GM23248 (cell line): Measurements from ENCODE around the gene GNAI2. TPM values are rescaled to one million over a fixed set of nuclear protein-coding genes. Genes with fewer than 3 reads are reported as not detected.
A peak's percentile ranks its signal among the peaks of the same experiment; 100 is the strongest.

Source experiments
- DNase-seq: peaks from one replicate; pipeline ENCODE4 v3.0.0-alpha.2; 2015
- H2AFZ ChIP-seq: fragments of 200-600 bp; sonication (generic); 2 replicates; pipeline ENCODE4 v1.6.1; 2016; ENCODE audit warnings: antibody characterized with exemption
- H3F3A ChIP-seq: fragments of 200-600 bp; sonication (generic); 2 replicates; pipeline ENCODE4 v1.6.1; 2016; ENCODE audit warnings: mild to moderate bottlenecking, antibody characterized with exemption, mixed run types; ENCODE audit not compliant: insufficient read depth
- H3K27ac ChIP-seq: fragments of 200-600 bp; sonication (generic); 2 replicates; pipeline ENCODE4 v1.5.1; 2016; ENCODE audit warnings: mild to moderate bottlenecking
- H3K27me3 ChIP-seq: fragments of 200-600 bp; sonication (generic); replicated peaks from 2 replicates; pipeline ENCODE4 v1.6.1; 2016; ENCODE audit warnings: mild to moderate bottlenecking; ENCODE audit not compliant: insufficient read depth
- H3K36me3 ChIP-seq: fragments of 200-600 bp; sonication (generic); 2 replicates; pipeline ENCODE4 v1.6.1; 2016; ENCODE audit warnings: low read depth, mild to moderate bottlenecking
- H3K4me1 ChIP-seq: fragments of 200-600 bp; sonication (generic); 2 replicates; pipeline ENCODE4 v1.6.1; 2016; ENCODE audit warnings: mild to moderate bottlenecking; ENCODE audit not compliant: insufficient read depth
- H3K4me2 ChIP-seq: fragments of 200-600 bp; sonication (generic); one replicate; pipeline ENCODE4 v1.6.1; 2016; ENCODE audit warnings: mild to moderate bottlenecking; ENCODE audit not compliant: unreplicated experiment
- H3K4me3 ChIP-seq: fragments of 200-600 bp; sonication (generic); 2 replicates; pipeline ENCODE4 v1.5.1; 2016; ENCODE audit warnings: mild to moderate bottlenecking
- H3K79me2 ChIP-seq: fragments of 200-600 bp; sonication (generic); 2 replicates; pipeline ENCODE4 v1.6.1; 2016; ENCODE audit warnings: mild to moderate bottlenecking; ENCODE audit not compliant: insufficient read depth
- H3K9ac ChIP-seq: fragments of 200-600 bp; sonication (generic); 2 replicates; pipeline ENCODE4 v1.6.1; 2016; ENCODE audit warnings: mild to moderate bottlenecking
- H3K9me2 ChIP-seq: fragments of 200-600 bp; sonication (generic); 2 replicates; pipeline ENCODE4 v1.6.1; 2016; ENCODE audit warnings: mixed run types, mild to moderate bottlenecking, moderate library complexity; ENCODE audit not compliant: insufficient read depth
- H3K9me3 ChIP-seq: fragments of 200-600 bp; sonication (generic); one replicate; pipeline ENCODE4 v1.6.1; 2017; ENCODE audit warnings: low read depth
- H4K20me1 ChIP-seq: fragments of 200-600 bp; sonication (generic); 2 replicates; pipeline ENCODE4 v1.6.0; 2016; ENCODE audit not compliant: insufficient read depth
- EZH2 ChIP-seq: fragments of 200-600 bp; sonication (generic); IDR thresholded peaks from 2 replicates; pipeline ENCODE4 v1.6.1; 2018; ENCODE audit warnings: antibody characterized with exemption, mild to moderate bottlenecking; ENCODE audit not compliant: insufficient read depth, poor library complexity, severe bottlenecking
- EZH2phosphoT487 ChIP-seq: fragments of 200-600 bp; sonication (generic); IDR thresholded peaks from 2 replicates; pipeline ENCODE4 v1.6.1; 2018; ENCODE audit warnings: antibody characterized with exemption, moderate library complexity, mild to moderate bottlenecking, low read depth; ENCODE audit not compliant: insufficient read depth
- WGBS, 2 experiments: methylation state at CpG; one replicate each; pipeline ENCODE4 v1.1.6; 2015 to 2017; ENCODE audit warnings: low lambda C conversion rate in 2 of 2, low coverage in 1 of 2; ENCODE audit errors: missing lambda C conversion rate in 2 of 2; 5-methylcytosine and 5-hydroxymethylcytosine counted together
- in situ Hi-C: fragments of 300-500 bp; cut with MboI; formaldehyde crosslinking; loops from 2 replicates; pipeline ENCODE4 v1.15.0; 2020
- microRNA-seq: library from miRNA; unstranded; fragments of <30 nt; microRNA quantifications from one replicate; pipeline ENCODE4, GENCODE V29; 2016; ENCODE audit warnings: borderline number of aligned reads
- polyA plus RNA-seq: library from polyadenylated mRNA; unstranded; fragments of >200 nt; fragmentation: Nextera tagmentation; extraction: Ambion mirVana; gene quantifications from 2 replicates; pipeline ENCODE4 v1.2.1, GENCODE V29; 2016
- small RNA-seq: library from RNA; depleted of rRNA; stranded (forward); fragments of <200 nt; gene quantifications from one replicate; pipeline ENCODE3, GENCODE V24; 2014; ENCODE audit warnings: low read depth, low replicate concordance
- total RNA-seq: library from RNA; depleted of rRNA; stranded (reverse); fragments of >200 nt; shearing (Covaris generic); gene quantifications from 2 replicates; pipeline ENCODE4 v1.2.3, GENCODE V29; 2014; rRNA removed

The GNAI2 gene
- total and polyA plus RNA-seq, 2 experiments from 2014 or later, result 424 to 427 TPM

- no peaks in the 10 kb centered on the region for H3K36me3 ChIP-seq
- no peaks in the 10 kb centered on the region for H3K79me2 ChIP-seq
- TF ChIP-seq EZH2phosphoT487 (no peak), EZH2 (no peak)
- H3F3A ChIP-seq, result peaks cover 11% of the 10 kb centered on the region
- 83 to 94% methylated on average over 5 to 6 of the region's 6 CpGs for WGBS, 2 experiments
- H3K4me3 ChIP-seq, result peak overlapping the region; percentile 68
- in situ Hi-C loops, result no loop called here
- H2AFZ ChIP-seq, result no peak overlapping the region
- no peaks in the 10 kb centered on the region for H3K9me2 ChIP-seq
- no peaks in the 10 kb centered on the region for H3K9me3 ChIP-seq
- H3K27ac ChIP-seq, result peak overlapping the region; percentile 89
- peak overlapping the region; percentile 82 for H3K9ac ChIP-seq
- H3K4me2 ChIP-seq, result peak overlapping the region; percentile 80
- no peak for DNase-seq
- no peaks in the 10 kb centered on the region for H4K20me1 ChIP-seq
- H3K4me1 ChIP-seq, result peaks cover 11% of the 10 kb centered on the region
- H3K27me3 ChIP-seq, result no peaks in the 10 kb centered on the region
Observed at GRCh38 chr3:50300681-50301254, 64.8 kb downstream of the GNAI2 start.

GRCh38 chr3:50302095-50303012 is 66.3 kb downstream of the GNAI2 start:
- in situ Hi-C loops, result no loop called here
- 85 to 86% methylated on average over 32 of the region's 32 CpGs for WGBS, 2 experiments
- Histone ChIP-seq H3K4me2 (no peak overlapping the region), H3K4me1 (peaks cover 11% of the 10 kb centered on the region), H2AFZ (no peak overlapping the region), H3K27ac (no peak overlapping the region), H3F3A (peaks cover 11% of the 10 kb centered on the region), H3K36me3 (no peaks in the 10 kb centered on the region), H3K4me3 (no peak overlapping the region), H4K20me1 (no peaks in the 10 kb centered on the region), H3K79me2 (no peaks in the 10 kb centered on the region), H3K27me3 (no peaks in the 10 kb centered on the region), H3K9ac (no peak overlapping the region), H3K9me3 (no peaks in the 10 kb centered on the region), H3K9me2 (no peaks in the 10 kb centered on the region)
- no peak for DNase-seq
- no peak for TF ChIP-seq EZH2
- no peak for TF ChIP-seq EZH2phosphoT487

GRCh38 chr3:50303013-50303815 is 67.2 kb downstream of the GNAI2 start, which contains the start of gene HYAL1:
Gene HYAL1 (minus strand): TSS chr3:50303574. CDS start chr3:50302956, 618 bp downstream.
- no peaks in the 10 kb centered on the region for H3K9me3 ChIP-seq
- H3K9me2 ChIP-seq, result no peaks in the 10 kb centered on the region
- no peak within 1 kb of the TSS for H3K4me3 ChIP-seq
- TF ChIP-seq EZH2phosphoT487, result no peak
- TF ChIP-seq EZH2, result no peak
- no peaks in the 10 kb centered on the region for H4K20me1 ChIP-seq
- no peak within 1 kb of the TSS for H3K9ac ChIP-seq
- H3F3A ChIP-seq, result peaks cover 11% of the 10 kb centered on the region
- H3K27ac ChIP-seq, result no peak within 1 kb of the TSS
- in situ Hi-C loops, result no loop called here
- no peak within 1 kb of the TSS for H2AFZ ChIP-seq
- H3K27me3 ChIP-seq, result no peaks in the 10 kb centered on the region
- WGBS, 2 experiments, result 62 to 68% methylated on average over 13 to 14 of the region's 14 CpGs
- no peaks in the 10 kb centered on the region for H3K79me2 ChIP-seq
- H3K4me1 ChIP-seq, result peaks cover 11% of the 10 kb centered on the region
- H3K4me2 ChIP-seq, result no peak within 1 kb of the TSS
- H3K36me3 ChIP-seq, result no peaks in the 10 kb centered on the region
- DNase-seq, result no peak

- Histone ChIP-seq H3K36me3 (no peaks in the 10 kb centered on the region), H3K9ac (no peak overlapping the region), H3K4me2 (no peak overlapping the region), H3K4me1 (peaks cover 11% of the 10 kb centered on the region), H3F3A (peaks cover 11% of the 10 kb centered on the region), H3K79me2 (no peaks in the 10 kb centered on the region), H2AFZ (no peak overlapping the region), H3K9me2 (no peaks in the 10 kb centered on the region), H3K27ac (no peak overlapping the region), H4K20me1 (no peaks in the 10 kb centered on the region), H3K27me3 (no peaks in the 10 kb centered on the region), H3K9me3 (no peaks in the 10 kb centered on the region), H3K4me3 (no peak overlapping the region)
- in situ Hi-C loops, result no loop called here
- no peak for TF ChIP-seq EZH2phosphoT487
- TF ChIP-seq EZH2, result no peak
- peak; percentile 42 for DNase-seq
Observed at GRCh38 chr3:50304601-50305000, 68.6 kb downstream of the GNAI2 start.

Small RNA genes lying within 50 kb of the gene (microRNA-seq; reads per million reads assigned to microRNA genes)
- not detected for gene MIR5787

Small RNA genes lying within 50 kb of the gene (small RNA-seq; reads per million reads assigned to genes)
- not detected for gene MIR5787

Other genes with a start within 250 kb of the GNAI2 start
- gene RBM5, start 147.3 kb upstream of the GNAI2 start, total RNA-seq, result 86.1 and 152 TPM in 2 replicates
- 44.5 and 55.0 TPM in 2 replicates for gene RBM5, start 147.3 kb upstream of the GNAI2 start, polyA plus RNA-seq
- 3.2 and 3.5 TPM in 2 replicates for gene SEMA3F, start 80.9 kb upstream of the GNAI2 start, total RNA-seq
- 0.25 and 0.54 TPM in 2 replicates for gene SEMA3F, start 80.9 kb upstream of the GNAI2 start, polyA plus RNA-seq
- gene GNAT1, start 44.6 kb upstream of the GNAI2 start, total RNA-seq, result not detected in 2 replicates
- gene GNAT1, start 44.6 kb upstream of the GNAI2 start, polyA plus RNA-seq, result not detected in 2 replicates
- under 0.01 TPM in 1 of 2 replicates, not detected in the other for gene SLC38A3, start 30.9 kb upstream of the GNAI2 start, total RNA-seq
- 0.36 and 0.93 TPM in 2 replicates for gene SLC38A3, start 30.9 kb upstream of the GNAI2 start, polyA plus RNA-seq
- gene SEMA3B, start 32.9 kb downstream of the GNAI2 start, total RNA-seq, result 8.8 and 13.3 TPM in 2 replicates
- gene SEMA3B, start 32.9 kb downstream of the GNAI2 start, polyA plus RNA-seq, result 7.6 and 8.4 TPM in 2 replicates
- not detected in 2 replicates for gene LSMEM2, start 42.9 kb downstream of the GNAI2 start, total RNA-seq
- not detected in 2 replicates for gene LSMEM2, start 42.9 kb downstream of the GNAI2 start, polyA plus RNA-seq
- 86.6 and 90.2 TPM in 2 replicates for gene IFRD2, start 56.2 kb downstream of the GNAI2 start, total RNA-seq
- 85.4 and 90.6 TPM in 2 replicates for gene IFRD2, start 56.2 kb downstream of the GNAI2 start, polyA plus RNA-seq
- gene HYAL3, start 63.2 kb downstream of the GNAI2 start, total RNA-seq, result 3.0 and 9.6 TPM in 2 replicates
- 5.7 and 7.6 TPM in 2 replicates for gene HYAL3, start 63.2 kb downstream of the GNAI2 start, polyA plus RNA-seq
- 7.8 and 10.2 TPM in 2 replicates for gene NAA80, start 63.2 kb downstream of the GNAI2 start, total RNA-seq
- gene NAA80, start 63.2 kb downstream of the GNAI2 start, polyA plus RNA-seq, result 10.8 and 11.1 TPM in 2 replicates
- 0.51 TPM in 1 of 2 replicates, not detected in the other for gene HYAL1, start 67.4 kb downstream of the GNAI2 start, total RNA-seq
- 0.09 and 0.20 TPM in 2 replicates for gene HYAL1, start 67.4 kb downstream of the GNAI2 start, polyA plus RNA-seq
- gene HYAL2, start 86.5 kb downstream of the GNAI2 start, total RNA-seq, result 47.8 and 48.0 TPM in 2 replicates
- 33.6 and 35.8 TPM in 2 replicates for gene HYAL2, start 86.5 kb downstream of the GNAI2 start, polyA plus RNA-seq
- 14.3 and 32.5 TPM in 2 replicates for gene TUSC2, start 92.0 kb downstream of the GNAI2 start, total RNA-seq
- 45.7 and 46.5 TPM in 2 replicates for gene TUSC2, start 92.0 kb downstream of the GNAI2 start, polyA plus RNA-seq
- gene RASSF1, start 104.6 kb downstream of the GNAI2 start, total RNA-seq, result 57.5 and 68.7 TPM in 2 replicates
- gene RASSF1, start 104.6 kb downstream of the GNAI2 start, polyA plus RNA-seq, result 56.4 and 59.0 TPM in 2 replicates
- gene ZMYND10, start 109.5 kb downstream of the GNAI2 start, total RNA-seq, result 1.5 TPM in 1 of 2 replicates, not detected in the other
- 0.61 and 0.90 TPM in 2 replicates for gene ZMYND10, start 109.5 kb downstream of the GNAI2 start, polyA plus RNA-seq
- 17.9 and 20.2 TPM in 2 replicates for gene NPRL2, start 114.6 kb downstream of the GNAI2 start, total RNA-seq
- gene NPRL2, start 114.6 kb downstream of the GNAI2 start, polyA plus RNA-seq, result 22.9 and 28.9 TPM in 2 replicates
- 29.0 and 37.7 TPM in 2 replicates for gene CYB561D2, start 114.7 kb downstream of the GNAI2 start, total RNA-seq
- gene CYB561D2, start 114.7 kb downstream of the GNAI2 start, polyA plus RNA-seq, result 28.3 and 31.5 TPM in 2 replicates
- 68.4 and 95.4 TPM in 2 replicates for gene TMEM115, start 123.3 kb downstream of the GNAI2 start, total RNA-seq
- gene TMEM115, start 123.3 kb downstream of the GNAI2 start, polyA plus RNA-seq, result 73.1 and 78.1 TPM in 2 replicates